GM04503 (cell line): Measurements from ENCODE around the gene MRPL45.
"Not testable (repeated sequence)": the region's sequence is repeated elsewhere in the genome, so short reads cannot be mapped to it uniquely, and the experiment has no call there.

Source experiments
- DNase-seq: peaks from one replicate; pipeline ENCODE4 v3.0.0-alpha.2; 2012; ENCODE audit warnings: low read depth

The MRPL45 gene

GRCh38 chr17:38296834-38297517, at the start of gene MRPL45:
MRPL45 (plus strand) TSS chr17:38297168; CDS start chr17:38297184, 16 bp downstream.
- DNase-seq = peak; percentile 79

GRCh38 chr17:38253191-38253590, 43.8 kb upstream of the MRPL45 start:
- DNase-seq = not testable (repeated sequence)

GRCh38 chr17:38254357-38254756, 42.6 kb upstream of the MRPL45 start:
- DNase-seq = not testable (repeated sequence)

- peak; percentile 20 for DNase-seq
Observed at GRCh38 chr17:38257013-38257621, 39.9 kb upstream of the MRPL45 start.

GRCh38 chr17:38265974-38266506, 30.9 kb upstream of the MRPL45 start:
- DNase-seq = not testable (repeated sequence)

- DNase-seq = not testable (repeated sequence)
Observed at GRCh38 chr17:38266571-38266970, 30.4 kb upstream of the MRPL45 start.

- not testable (repeated sequence) for DNase-seq
Observed at GRCh38 chr17:38268138-38268537, 28.8 kb upstream of the MRPL45 start.

GRCh38 chr17:38269045-38269444, 27.9 kb upstream of the MRPL45 start:
- DNase-seq = not testable (repeated sequence)

GRCh38 chr17:38269552-38269951, 27.4 kb upstream of the MRPL45 start:
- not testable (repeated sequence) for DNase-seq

GRCh38 chr17:38285994-38286393, 11.0 kb upstream of the MRPL45 start:
- not testable (repeated sequence) for DNase-seq

GRCh38 chr17:38286501-38287091, 10.4 kb upstream of the MRPL45 start:
- peak; percentile 29 for DNase-seq

- not testable (repeated sequence) for DNase-seq
Observed at GRCh38 chr17:38288217-38288827, 8.6 kb upstream of the MRPL45 start.

- DNase-seq = not testable (repeated sequence)
Observed at GRCh38 chr17:38289760-38290159, 7.2 kb upstream of the MRPL45 start.

GRCh38 chr17:38295602-38296365, 1.2 kb upstream of the MRPL45 start:
- not testable (repeated sequence) for DNase-seq

- no peak for DNase-seq
Observed at GRCh38 chr17:38315497-38315896, 18.5 kb downstream of the MRPL45 start.

- no peak for DNase-seq
Observed at GRCh38 chr17:38317081-38317480, 20.1 kb downstream of the MRPL45 start.

GRCh38 chr17:38320482-38320881, 23.5 kb downstream of the MRPL45 start:
- DNase-seq = no peak

- DNase-seq = no peak
Observed at GRCh38 chr17:38322156-38322779, 25.3 kb downstream of the MRPL45 start.

- DNase-seq = no peak
Observed at GRCh38 chr17:38322897-38323296, 25.9 kb downstream of the MRPL45 start.

- no peak for DNase-seq
Observed at GRCh38 chr17:38324141-38324697, 27.3 kb downstream of the MRPL45 start.

- no peak for DNase-seq
Observed at GRCh38 chr17:38324772-38325171, 27.8 kb downstream of the MRPL45 start.
